GM23338 (cell line): ENCODE results near the gene MIOS. TPM values are rescaled to one million over a fixed set of nuclear protein-coding genes. Genes with fewer than 3 reads are reported as not detected.

Experiments used
- ATAC-seq: fragments of 200-7000 bp; cut with Tn5 transposase; 3 replicates; pipeline ENCODE4 v1.9.1; 2020
- DNase-seq: peaks from one replicate; pipeline ENCODE4 v3.0.0-alpha.2; 2015; ENCODE audit warnings: low spot score
- H2AFZ ChIP-seq: fragments of 200-600 bp; sonication (generic); 2 replicates; pipeline ENCODE4 v1.8.0; 2016; ENCODE audit warnings: antibody characterized with exemption, mild to moderate bottlenecking, moderate library complexity
- H3F3A ChIP-seq: fragments of 200-600 bp; sonication (generic); replicated peaks from 2 replicates; pipeline ENCODE4 v1.8.0; 2017; ENCODE audit warnings: antibody characterized with exemption, mixed run types, low read depth
- H3K27ac ChIP-seq: fragments of 200-600 bp; sonication (generic); 2 replicates; pipeline ENCODE4 v1.6.1; 2016; ENCODE audit warnings: low read depth
- H3K27me3 ChIP-seq: fragments of 200-600 bp; sonication (generic); 2 replicates; pipeline ENCODE4 v1.8.0; 2016; ENCODE audit warnings: mild to moderate bottlenecking, mixed run types, moderate library complexity; ENCODE audit not compliant: insufficient read depth
- H3K36me3 ChIP-seq: fragments of 200-600 bp; sonication (generic); 2 replicates; pipeline ENCODE4 v1.8.0; 2016; ENCODE audit warnings: mild to moderate bottlenecking; ENCODE audit not compliant: insufficient read depth
- H3K4me1 ChIP-seq: fragments of 200-600 bp; sonication (generic); 2 replicates; pipeline ENCODE4 v1.8.0; 2016; ENCODE audit warnings: mild to moderate bottlenecking, moderate library complexity; ENCODE audit not compliant: insufficient read depth
- H3K4me2 ChIP-seq: fragments of 200-600 bp; sonication (generic); 2 replicates; pipeline ENCODE4 v1.7.1; 2017; ENCODE audit warnings: mixed run types
- H3K4me3 ChIP-seq: fragments of 200-600 bp; sonication (generic); 2 replicates; pipeline ENCODE4 v1.6.1; 2016; ENCODE audit warnings: mixed run types
- H3K79me2 ChIP-seq: fragments of 200-600 bp; sonication (generic); replicated peaks from 2 replicates; pipeline ENCODE4 v1.8.0; 2017; ENCODE audit warnings: mild to moderate bottlenecking; ENCODE audit not compliant: insufficient read depth
- H3K9me2 ChIP-seq: fragments of 200-600 bp; sonication (generic); 2 replicates; pipeline ENCODE4 v1.8.0; 2017; ENCODE audit not compliant: insufficient read depth
- H4K20me1 ChIP-seq: fragments of 200-600 bp; sonication (generic); replicated peaks from 2 replicates; pipeline ENCODE4 v1.8.0; 2017; ENCODE audit warnings: mild to moderate bottlenecking; ENCODE audit not compliant: insufficient read depth
- H3K27ac Mint-ChIP-seq: 2 replicates; pipeline ENCODE4 v1.8.0; 2020; ENCODE audit warnings: inconsistent platforms, mild to moderate bottlenecking, moderate library complexity, mixed read lengths
- H3K27me3 Mint-ChIP-seq: 3 replicates; pipeline ENCODE4 v1.8.0; 2022; ENCODE audit warnings: low read depth, mild to moderate bottlenecking, moderate library complexity, mixed read lengths, inconsistent platforms; ENCODE audit not compliant: insufficient read depth, poor library complexity
- H3K36me3 Mint-ChIP-seq: 3 replicates; pipeline ENCODE4 v1.8.0; 2021; ENCODE audit warnings: low read depth, mild to moderate bottlenecking, inconsistent platforms, moderate library complexity, mixed read lengths
- H3K4me1 Mint-ChIP-seq: 3 replicates; pipeline ENCODE4 v1.8.0; 2020; ENCODE audit warnings: mild to moderate bottlenecking, inconsistent platforms, mixed read lengths
- H3K4me3 Mint-ChIP-seq: 3 replicates; pipeline ENCODE4 v1.8.0; 2021; ENCODE audit warnings: moderate library complexity, mild to moderate bottlenecking, inconsistent platforms, mixed read lengths
- H3K9me3 Mint-ChIP-seq: 3 replicates; pipeline ENCODE4 v1.8.0; 2020; ENCODE audit warnings: moderate library complexity, mild to moderate bottlenecking, inconsistent platforms, mixed read lengths
- CREB1 ChIP-seq: fragments of 250-450 bp; sonication (Bioruptor Pico); IDR thresholded peaks from 2 replicates; pipeline ENCODE4 v1.5.0; 2020; ENCODE audit warnings: low read depth, mild to moderate bottlenecking, moderate library complexity
- CTCF ChIP-seq, 2 experiments: fragments of 200-600 bp in 1 of 2; sonication (generic) in 1 of 2; conservative IDR thresholded peaks; 2 replicates each; pipeline versions ENCODE4 v1.5.1 to v1.6.1; 2016 to 2017; ENCODE audit warnings: antibody characterized with exemption in 2 of 2, low read depth in 2 of 2, mild to moderate bottlenecking in 2 of 2, moderate library complexity in 1 of 2
- EZH2 ChIP-seq: fragments of 200-600 bp; sonication (generic); IDR thresholded peaks from one replicate; pipeline ENCODE4 v1.8.0; 2017; ENCODE audit warnings: antibody characterized with exemption, mild to moderate bottlenecking, low read depth; ENCODE audit not compliant: unreplicated experiment
- EZH2phosphoT487 ChIP-seq: fragments of 200-600 bp; sonication (generic); IDR thresholded peaks from one replicate; pipeline ENCODE4 v1.8.1; 2018; ENCODE audit warnings: antibody characterized with exemption; ENCODE audit not compliant: unreplicated experiment
- NANOG ChIP-seq: IDR thresholded peaks from 2 replicates; pipeline ENCODE4 v1.6.1; 2016; ENCODE audit warnings: antibody characterized with exemption, borderline replicate concordance
- REST ChIP-seq: IDR thresholded peaks from one replicate; pipeline ENCODE4 v1.6.1; 2018; ENCODE audit warnings: antibody characterized with exemption; ENCODE audit not compliant: unreplicated experiment
- STAT1 ChIP-seq: IDR thresholded peaks from one replicate; pipeline ENCODE4 v1.6.1; 2016; ENCODE audit warnings: antibody characterized with exemption; ENCODE audit not compliant: unreplicated experiment
- ZNF114 ChIP-seq: fragments of 250-450 bp; sonication (Bioruptor Pico); IDR thresholded peaks from 2 replicates; pipeline ENCODE4 v1.5.0; 2020; ENCODE audit warnings: mild to moderate bottlenecking, moderate library complexity
- ZNF462 ChIP-seq: fragments of 250-450 bp; sonication (Bioruptor Pico); IDR thresholded peaks from 2 replicates; pipeline ENCODE4 v1.5.0; 2020; ENCODE audit warnings: mild to moderate bottlenecking, moderate library complexity
- polyA plus RNA-seq: library from polyadenylated mRNA; unstranded; fragments of >200 nt; fragmentation: Nextera tagmentation; extraction: Ambion mirVana; gene quantifications from 2 replicates; pipeline ENCODE4 v1.2.1, GENCODE V29; 2016
- total RNA-seq: library from RNA; depleted of rRNA; stranded (reverse); fragments of >200 nt; shearing (Covaris generic); gene quantifications from 2 replicates; pipeline ENCODE4 v1.2.3, GENCODE V29; 2014

The MIOS gene
- total and polyA plus RNA-seq, 2 experiments from 2014 or later, result 13.1 to 85.7 TPM

- peaks cover 10% of the 10 kb centered on the region for H3K27me3 Mint-ChIP-seq
- DNase-seq, result no peak
- Histone ChIP-seq H3K27ac (peak overlapping the region; percentile 64), H3F3A (peaks cover 4% of the 10 kb centered on the region; the same call in 1 of the 2 replicates), H3K36me3 (peaks cover 10% of the 10 kb centered on the region; the same call in 1 of the 2 replicates), H3K4me1 (peaks cover 9% of the 10 kb centered on the region), H2AFZ (0 out of 2 replicates have a peak overlapping the region, but pooled peaks have one; percentile 1), H4K20me1 (no peaks in the 10 kb centered on the region), H3K9me2 (no peaks in the 10 kb centered on the region), H3K79me2 (peaks cover 27% of the 10 kb centered on the region), H3K27me3 (no peaks in the 10 kb centered on the region), H3K4me3 (peak overlapping the region; percentile 60), H3K4me2 (peak overlapping the region; percentile 83)
- peaks cover 34% of the 10 kb centered on the region for H3K4me1 Mint-ChIP-seq
- H3K4me3 Mint-ChIP-seq, result peak overlapping the region; percentile 96
- TF ChIP-seq CTCF (conservative IDR thresholded peaks at IDR 0.05; ENCODE audit: low read depth in 2 of 2), result no peak
- no peak for TF ChIP-seq STAT1
- no peak for TF ChIP-seq EZH2
- no peak for TF ChIP-seq NANOG
- no peak for TF ChIP-seq ZNF114 (CRISPR knock-in tag)
- no peak for TF ChIP-seq EZH2phosphoT487
- no peak for TF ChIP-seq CREB1 (CRISPR knock-in tag)
- no peak for TF ChIP-seq ZNF462
- TF ChIP-seq REST, result no peak
- ATAC-seq, result no peak
- peak overlapping the region; percentile 99 for H3K27ac Mint-ChIP-seq
- peaks cover 13% of the 10 kb centered on the region for H3K36me3 Mint-ChIP-seq
- no peaks in the 10 kb centered on the region for H3K9me3 Mint-ChIP-seq
These were observed 72.7 kb downstream of the MIOS start for GRCh38 chr7:7639421-7639820.
